Endodermal cell (in vitro differentiated cells): Measurements from ENCODE around the gene KIAA0586. TPM values are rescaled to one million over a fixed set of nuclear protein-coding genes. Genes with fewer than 3 reads are reported as not detected.
A peak's percentile ranks its signal among the peaks of the same experiment; 100 is the strongest.

Experiments
- DNase-seq: peaks from one replicate; pipeline ENCODE4 v3.0.0-alpha.2; 2017
- H3K27ac ChIP-seq: 2 replicates; pipeline ENCODE4 v1.5.1; 2013; ENCODE audit warnings: mild to moderate bottlenecking, low read depth, low read length, moderate library complexity
- H3K27me3 ChIP-seq: 2 replicates; pipeline ENCODE4 v1.6.1; 2013; ENCODE audit warnings: mild to moderate bottlenecking, low read length, moderate library complexity; ENCODE audit not compliant: insufficient read depth, control insufficient read depth, poor library complexity, severe bottlenecking
- H3K36me3 ChIP-seq: 2 replicates; pipeline ENCODE4 v1.7.0; 2013; ENCODE audit warnings: mild to moderate bottlenecking, low read length, moderate library complexity; ENCODE audit not compliant: control insufficient read depth, insufficient read depth
- H3K4me1 ChIP-seq: one replicate; pipeline ENCODE4 v1.7.0; 2013; ENCODE audit warnings: low read length; ENCODE audit not compliant: control insufficient read depth, insufficient read depth
- H3K4me3 ChIP-seq: 2 replicates; pipeline ENCODE4 v1.5.1; 2013; ENCODE audit warnings: mild to moderate bottlenecking, low read length, moderate library complexity
- H3K9ac ChIP-seq: 2 replicates; pipeline ENCODE4 v1.6.1; 2013; ENCODE audit warnings: mild to moderate bottlenecking, low read length, moderate library complexity; ENCODE audit not compliant: poor library complexity, severe bottlenecking; ENCODE audit errors: extremely low read depth
- H3K9me3 ChIP-seq: 2 replicates; pipeline ENCODE4 v1.6.1; 2013; ENCODE audit warnings: mild to moderate bottlenecking, low read length, moderate library complexity; ENCODE audit not compliant: control insufficient read depth
- H3K27ac Mint-ChIP-seq: 2 replicates; pipeline ENCODE4 v1.8.0; 2020; ENCODE audit warnings: mixed read lengths
- H3K27me3 Mint-ChIP-seq: 2 replicates; pipeline ENCODE4 v1.8.0; 2021; ENCODE audit warnings: mild to moderate bottlenecking, mixed read lengths; ENCODE audit not compliant: insufficient read depth
- H3K36me3 Mint-ChIP-seq: 2 replicates; pipeline ENCODE4 v1.8.0; 2020; ENCODE audit warnings: low read depth, mixed read lengths
- H3K4me1 Mint-ChIP-seq: 2 replicates; pipeline ENCODE4 v1.8.0; 2020; ENCODE audit warnings: mixed read lengths
- H3K4me3 Mint-ChIP-seq: 2 replicates; pipeline ENCODE4 v1.8.0; 2020; ENCODE audit warnings: mild to moderate bottlenecking, moderate library complexity, mixed read lengths
- H3K9me3 Mint-ChIP-seq: 2 replicates; pipeline ENCODE4 v1.8.0; 2020; ENCODE audit warnings: mild to moderate bottlenecking, mixed read lengths
- WGBS, 2 experiments: methylation state at CpG; one replicate each; pipeline versions ENCODE4 v1.1.5 to v1.1.7; 2013; ENCODE audit warnings: missing lambda C conversion rate in 2 of 2, mixed read lengths in 1 of 2; ENCODE audit not compliant: insufficient coverage in 1 of 2, insufficient read length in 1 of 2; 5-methylcytosine and 5-hydroxymethylcytosine counted together
- total RNA-seq, 2 donors: library from RNA; stranded (reverse); fragmentation: NEBNext Ultra II Directional in 1 of 2; extraction: Animal tissue kit (Norgen Biotek cat#: 25700) in 1 of 2; gene quantifications; 2 replicates in 1 of 2; 3 replicates in 1 of 2; pipeline ENCODE4 v1.2.1, GENCODE V29; 2021
- TF ChIP-seq, protein P1 (sequence below): fragments of 200-600 bp; sonication (generic); conservative IDR thresholded peaks from 2 replicates; pipeline ENCODE4 v1.5.0; 2021; ENCODE audit warnings: antibody characterized with exemption, mild to moderate bottlenecking

Gene KIAA0586
- total RNA-seq, 2 donors from 2014 or later: 14.2 to 26.4 TPM

DNA sequence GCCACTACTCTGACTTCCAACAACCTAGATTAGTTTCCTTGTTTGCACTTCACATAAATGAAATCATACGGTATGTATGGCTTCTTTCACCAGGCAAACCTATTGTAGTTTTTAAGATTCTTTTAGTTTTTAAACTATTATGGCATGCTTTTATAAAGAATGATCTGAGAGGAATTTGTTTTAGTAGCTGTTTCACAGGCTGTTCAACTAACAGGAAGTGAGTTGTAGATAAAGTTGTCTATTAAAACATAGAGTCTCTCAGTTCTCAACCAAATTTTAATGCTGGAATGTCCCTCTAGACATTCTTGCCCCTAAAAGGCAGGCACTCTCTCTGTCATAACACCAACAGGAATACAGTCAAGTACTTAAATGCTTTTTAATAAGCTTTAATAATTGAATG, 107.5 kb downstream of the KIAA0586 start:
- no peaks in the 10 kb centered on the region for H3K27me3 Mint-ChIP-seq
- H3K27ac Mint-ChIP-seq: no peak overlapping the region
- no peak overlapping the region for H3K9ac ChIP-seq

DNA sequence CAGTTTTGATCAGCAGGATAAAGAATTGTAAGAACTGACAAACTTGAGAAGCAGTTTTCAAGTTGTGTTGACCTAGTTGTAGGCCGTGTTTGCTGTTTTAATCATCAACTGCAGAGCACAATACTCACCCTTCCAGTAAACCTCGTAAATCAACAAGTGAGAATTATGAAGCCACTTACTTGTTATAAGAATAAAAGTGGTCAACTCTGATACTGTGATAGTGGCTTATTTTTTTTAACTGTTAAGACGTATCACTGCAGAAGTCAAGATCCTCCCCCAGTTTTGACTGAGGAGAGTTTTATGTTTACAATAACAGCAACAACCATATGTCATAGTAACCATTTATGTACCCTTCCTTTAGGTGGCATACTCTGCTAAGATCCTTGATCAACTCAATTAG, 109.5 kb downstream of the KIAA0586 start:
- Mint-ChIP-seq H3K27me3 (no peaks in the 10 kb centered on the region), H3K27ac (no peak overlapping the region), H3K4me1 (peaks cover 22% of the 10 kb centered on the region), H3K4me3 (no peak overlapping the region), H3K9me3 (no peaks in the 10 kb centered on the region), H3K36me3 (no peaks in the 10 kb centered on the region)
- no peak for DNase-seq
- Histone ChIP-seq H3K27ac (no peak overlapping the region), H3K36me3 (no peaks in the 10 kb centered on the region), H3K9me3 (peaks cover 4% of the 10 kb centered on the region), H3K27me3 (no peaks in the 10 kb centered on the region), H3K4me3 (no peak overlapping the region), H3K4me1 (peaks cover 3% of the 10 kb centered on the region), H3K9ac (no peak overlapping the region)
- TF ChIP-seq, protein P1, sequence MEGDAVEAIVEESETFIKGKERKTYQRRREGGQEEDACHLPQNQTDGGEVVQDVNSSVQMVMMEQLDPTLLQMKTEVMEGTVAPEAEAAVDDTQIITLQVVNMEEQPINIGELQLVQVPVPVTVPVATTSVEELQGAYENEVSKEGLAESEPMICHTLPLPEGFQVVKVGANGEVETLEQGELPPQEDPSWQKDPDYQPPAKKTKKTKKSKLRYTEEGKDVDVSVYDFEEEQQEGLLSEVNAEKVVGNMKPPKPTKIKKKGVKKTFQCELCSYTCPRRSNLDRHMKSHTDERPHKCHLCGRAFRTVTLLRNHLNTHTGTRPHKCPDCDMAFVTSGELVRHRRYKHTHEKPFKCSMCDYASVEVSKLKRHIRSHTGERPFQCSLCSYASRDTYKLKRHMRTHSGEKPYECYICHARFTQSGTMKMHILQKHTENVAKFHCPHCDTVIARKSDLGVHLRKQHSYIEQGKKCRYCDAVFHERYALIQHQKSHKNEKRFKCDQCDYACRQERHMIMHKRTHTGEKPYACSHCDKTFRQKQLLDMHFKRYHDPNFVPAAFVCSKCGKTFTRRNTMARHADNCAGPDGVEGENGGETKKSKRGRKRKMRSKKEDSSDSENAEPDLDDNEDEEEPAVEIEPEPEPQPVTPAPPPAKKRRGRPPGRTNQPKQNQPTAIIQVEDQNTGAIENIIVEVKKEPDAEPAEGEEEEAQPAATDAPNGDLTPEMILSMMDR: no peak
- 80 to 97% methylated on average over 1 to 3 of the region's 3 CpGs for WGBS, 2 experiments

More for the DNA sequence above, 107.5 kb downstream of the KIAA0586 start:
- H3K27me3 ChIP-seq: no peaks in the 10 kb centered on the region
- TF ChIP-seq, protein P1: no peak
- no peak for DNase-seq
- H3K36me3 ChIP-seq: no peaks in the 10 kb centered on the region
- H3K27ac ChIP-seq: no peak overlapping the region
- 50% methylated on average over 1 of the region's 1 CpG; no CpG with 5 or more reads in 1 of the 2 experiments for WGBS, 2 experiments
- no peak overlapping the region for H3K4me3 ChIP-seq
- H3K36me3 Mint-ChIP-seq: no peaks in the 10 kb centered on the region
- no peak overlapping the region for H3K4me3 Mint-ChIP-seq
- H3K4me1 ChIP-seq: no peaks in the 10 kb centered on the region
- H3K9me3 ChIP-seq: peaks cover 4% of the 10 kb centered on the region
- H3K4me1 Mint-ChIP-seq: peaks cover 11% of the 10 kb centered on the region
- peaks cover 8% of the 10 kb centered on the region for H3K9me3 Mint-ChIP-seq

DNA sequence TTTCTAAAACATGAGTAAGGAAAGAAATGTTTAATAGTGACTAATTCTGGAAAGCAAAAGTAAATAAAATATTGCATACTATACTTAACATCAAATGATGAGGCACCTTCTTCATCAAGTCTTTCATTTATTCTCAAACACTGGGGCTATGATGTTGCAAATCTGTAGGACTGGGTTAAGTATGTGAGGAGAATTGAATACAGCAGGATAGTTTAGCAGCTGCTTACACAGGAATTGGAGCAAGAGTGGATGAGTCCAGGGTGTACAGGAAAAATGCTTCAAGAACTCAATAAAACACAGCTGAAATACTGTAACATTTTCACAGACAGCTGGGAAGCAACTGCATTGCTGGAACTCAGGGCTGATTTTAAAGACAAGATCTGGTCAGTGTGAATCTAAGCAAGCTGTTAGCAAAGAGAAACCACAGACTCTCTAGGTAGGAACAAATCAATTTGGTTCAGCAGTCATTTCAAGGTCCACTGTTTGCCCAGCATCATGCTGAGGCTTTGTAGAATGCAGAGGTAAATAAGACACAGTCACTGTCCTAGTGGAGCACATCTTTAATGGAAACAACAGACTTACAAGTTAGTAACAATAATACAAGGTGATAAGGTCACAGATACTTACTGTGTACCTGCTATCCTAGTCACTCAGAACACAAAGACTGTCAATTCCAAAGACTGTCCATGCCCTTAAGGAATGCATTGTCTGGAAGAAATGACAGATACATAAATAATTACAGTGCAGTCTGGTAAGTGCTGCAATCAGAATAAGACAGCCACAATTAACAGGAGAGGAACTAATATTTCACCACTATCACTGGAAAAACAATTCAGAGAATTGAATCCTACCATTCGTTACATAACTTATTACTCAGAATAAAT, 113.5 kb downstream of the KIAA0586 start:
- Histone ChIP-seq H3K9ac (no peak overlapping the region), H3K4me1 (peaks cover 3% of the 10 kb centered on the region), H3K27me3 (no peaks in the 10 kb centered on the region), H3K36me3 (no peaks in the 10 kb centered on the region), H3K4me3 (peak overlapping the region; percentile 14), H3K27ac (no peak overlapping the region), H3K9me3 (peaks cover 4% of the 10 kb centered on the region)
- peaks cover 10% of the 10 kb centered on the region for H3K36me3 Mint-ChIP-seq
- no peak overlapping the region for H3K4me3 Mint-ChIP-seq
- H3K4me1 Mint-ChIP-seq: peaks cover 16% of the 10 kb centered on the region
- TF ChIP-seq, protein P1: no peak
- H3K27me3 Mint-ChIP-seq: no peaks in the 10 kb centered on the region
- WGBS, 2 experiments: no CpG with 5 or more reads among the region's 1 CpG
- peak overlapping the region; percentile 23 for H3K27ac Mint-ChIP-seq
- no peak for DNase-seq
- H3K9me3 Mint-ChIP-seq: no peaks in the 10 kb centered on the region
